Superior temporal gyrus (tissue), 1 donor: Measurements from ENCODE around the gene CCN5.
A peak's percentile ranks its signal among the peaks of the same experiment; 100 is the strongest.
"Not testable (repeated sequence)": the region's sequence is repeated elsewhere in the genome, so short reads cannot be mapped to it uniquely, and the experiment has no call there.

Source experiments
- DNase-seq: peaks from one replicate; pipeline ENCODE4 v3.0.0-alpha.2; 2016; ENCODE audit errors: extremely low spot score

CCN5 gene

DNA sequence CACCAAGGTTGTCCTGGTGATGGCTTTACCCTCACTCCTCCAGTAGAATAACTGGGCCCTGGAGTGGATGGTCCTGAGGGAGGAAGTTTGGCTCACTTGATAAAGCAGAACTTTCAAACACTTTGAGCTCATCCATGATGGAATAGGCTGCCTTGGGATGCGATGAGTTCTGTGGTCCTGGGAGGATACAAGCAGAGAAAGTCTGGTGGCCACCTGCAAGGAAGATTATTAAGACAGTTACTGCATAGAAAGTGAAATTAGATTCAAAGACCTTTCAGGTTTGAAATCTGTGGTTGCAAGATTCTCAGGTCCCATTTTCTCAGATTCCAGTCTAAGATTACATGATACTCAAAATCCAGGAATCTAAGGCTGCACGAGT lies 19.9 kb upstream of the CCN5 start:
- no peak for DNase-seq

DNA sequence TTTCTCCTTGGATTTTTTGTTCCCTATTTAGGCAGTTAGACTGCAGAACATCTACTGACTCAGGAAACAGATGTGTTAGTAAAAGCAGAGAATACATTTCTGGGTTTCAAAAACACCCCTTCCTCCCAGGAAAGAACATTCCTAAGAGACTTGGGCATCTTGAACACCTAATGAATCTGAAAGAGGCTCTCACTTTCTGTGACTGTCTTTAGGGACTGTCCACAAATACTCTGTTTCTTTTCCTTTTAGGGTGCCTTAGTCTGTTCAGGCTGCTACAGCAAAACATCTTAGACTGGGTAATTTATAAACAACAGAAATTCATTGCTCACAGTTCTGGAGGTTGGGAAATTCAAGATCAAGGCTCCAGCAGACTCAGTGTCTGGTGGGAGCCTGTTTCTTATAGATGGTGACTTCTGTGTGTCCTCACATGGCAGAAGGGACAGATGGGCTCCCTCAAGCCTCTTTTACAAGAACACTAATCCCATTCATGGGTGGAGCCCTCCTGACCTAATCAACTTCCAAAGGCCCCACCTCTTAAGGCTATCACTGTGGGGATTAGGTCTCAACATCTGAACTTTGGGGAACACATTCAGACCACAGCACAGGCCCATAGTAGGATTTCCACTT lies 19.4 kb upstream of the CCN5 start:
- DNase-seq, result peak; percentile 54

DNA sequence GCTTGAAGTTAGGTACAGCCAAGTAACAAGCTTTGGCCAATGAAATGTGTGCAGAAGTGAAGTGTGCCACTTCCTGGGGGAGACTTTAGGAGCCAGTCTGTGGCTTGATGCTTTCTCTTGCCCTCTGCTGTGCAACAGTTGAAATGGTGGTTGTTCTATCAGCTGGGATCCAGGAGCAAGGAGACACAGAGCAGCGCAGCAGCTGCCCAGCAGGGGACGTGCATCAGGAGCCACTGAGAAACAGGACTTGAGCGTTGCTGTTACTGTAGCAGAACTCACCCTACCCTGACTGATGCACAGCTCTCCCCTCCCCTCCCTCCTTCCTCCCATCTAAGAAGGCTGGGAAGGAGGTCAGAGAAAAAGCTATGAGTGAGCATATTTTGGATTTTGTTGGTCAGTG lies 18.9 kb upstream of the CCN5 start:
- DNase-seq, result no peak

DNA sequence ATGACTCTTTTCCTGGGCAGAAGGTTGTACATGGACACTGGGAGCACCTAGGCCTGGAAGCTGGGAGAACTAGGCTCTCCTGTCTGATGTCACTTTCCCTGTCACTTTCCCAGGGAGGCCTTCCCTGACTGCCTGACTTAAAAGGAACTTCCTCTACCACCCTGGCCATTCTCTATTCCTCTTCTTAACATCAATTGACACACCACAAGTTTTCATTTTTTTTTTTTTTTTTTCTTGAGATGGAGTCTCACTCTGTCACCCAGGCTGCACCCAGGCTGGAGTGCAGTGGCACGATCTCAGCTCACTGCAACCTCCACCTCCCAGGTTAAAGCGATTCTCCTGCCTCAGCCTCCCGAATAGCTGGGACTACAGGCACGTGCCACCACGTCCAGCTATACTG lies 18.1 kb upstream of the CCN5 start:
- not testable (repeated sequence) for DNase-seq

DNA sequence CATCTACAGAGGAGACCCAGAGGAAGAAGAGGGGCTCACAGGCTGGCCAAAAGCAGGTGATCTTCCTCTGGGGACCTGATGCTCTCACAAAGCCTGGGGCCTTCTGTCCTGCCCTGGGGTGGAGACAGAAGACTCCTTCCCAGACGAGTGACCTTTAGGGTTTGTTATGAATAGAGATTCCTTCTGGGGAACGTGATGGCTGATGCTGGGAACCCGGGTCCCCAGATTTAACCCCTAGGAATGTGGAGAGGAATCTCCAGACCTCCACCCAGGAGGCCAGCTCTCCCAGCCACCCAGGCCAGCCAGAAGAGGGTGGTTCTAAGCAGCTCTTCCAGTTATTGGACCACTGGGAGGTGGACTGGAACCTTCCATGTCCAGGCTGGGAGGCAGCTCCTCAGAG lies 16.8 kb upstream of the CCN5 start:
- no peak for DNase-seq

DNA sequence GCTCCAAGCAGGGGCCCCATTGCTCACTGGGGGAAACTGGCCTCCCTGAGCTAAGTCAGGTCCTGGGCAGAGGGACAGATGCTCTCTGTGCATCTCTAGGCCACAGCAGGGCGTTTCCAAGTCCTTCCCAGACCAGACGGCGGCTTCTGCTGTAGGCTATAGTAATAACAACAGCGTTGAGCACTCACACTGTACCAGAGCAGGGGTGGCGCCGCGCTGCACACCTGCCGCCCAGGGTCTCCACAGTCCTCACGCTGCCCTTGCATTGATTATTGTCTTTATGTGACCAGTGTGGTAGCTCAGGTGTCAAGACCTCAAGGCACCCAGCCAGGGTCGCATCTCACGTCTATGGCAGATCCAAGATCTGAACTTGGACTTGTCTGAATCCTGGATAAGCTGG lies 14.9 kb upstream of the CCN5 start:
- no peak for DNase-seq

GRCh38 chr20:44701118-44701857 lies 13.9 kb upstream of the CCN5 start:
- DNase-seq, result no peak

DNA sequence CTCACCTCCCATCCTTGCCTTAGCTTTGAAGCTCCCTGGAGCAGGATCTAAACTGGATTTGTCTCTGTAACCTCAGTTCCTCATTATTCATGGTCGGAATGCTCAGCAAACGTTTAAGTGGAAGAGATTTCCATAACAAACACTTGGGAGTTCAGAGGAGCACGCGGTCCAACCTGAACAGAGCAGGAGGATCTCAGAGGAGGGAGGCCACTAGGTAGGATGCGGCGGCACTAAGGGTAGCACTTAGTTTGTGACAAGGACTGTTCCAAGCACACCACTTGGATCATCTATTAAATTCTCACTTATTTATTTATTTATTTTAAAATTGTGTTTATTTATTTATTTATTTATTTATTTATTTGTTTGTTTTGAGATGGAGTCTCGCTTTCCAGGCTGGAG lies 13.3 kb upstream of the CCN5 start:
- no peak for DNase-seq

DNA sequence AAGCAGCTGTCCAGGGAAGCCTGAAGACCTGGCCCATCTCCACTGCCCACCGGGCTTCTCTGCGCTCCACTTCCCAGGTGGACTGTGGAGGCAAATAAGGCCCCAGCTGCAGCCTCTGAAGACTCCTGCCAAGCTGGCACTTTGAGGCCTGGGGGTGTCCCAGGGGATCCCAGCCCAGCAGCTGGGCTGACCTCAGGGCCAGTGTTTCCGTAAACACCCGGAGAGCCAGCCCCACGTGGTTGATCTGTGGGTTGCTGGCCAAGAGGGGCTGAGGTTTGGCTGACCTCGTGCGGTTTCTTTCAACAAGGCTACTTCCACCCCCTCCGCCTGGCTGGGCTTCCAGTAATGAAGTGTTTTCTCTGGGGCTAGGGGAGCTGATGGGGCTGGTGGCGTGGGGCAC lies 12.4 kb upstream of the CCN5 start:
- DNase-seq, result peak; percentile 86

DNA sequence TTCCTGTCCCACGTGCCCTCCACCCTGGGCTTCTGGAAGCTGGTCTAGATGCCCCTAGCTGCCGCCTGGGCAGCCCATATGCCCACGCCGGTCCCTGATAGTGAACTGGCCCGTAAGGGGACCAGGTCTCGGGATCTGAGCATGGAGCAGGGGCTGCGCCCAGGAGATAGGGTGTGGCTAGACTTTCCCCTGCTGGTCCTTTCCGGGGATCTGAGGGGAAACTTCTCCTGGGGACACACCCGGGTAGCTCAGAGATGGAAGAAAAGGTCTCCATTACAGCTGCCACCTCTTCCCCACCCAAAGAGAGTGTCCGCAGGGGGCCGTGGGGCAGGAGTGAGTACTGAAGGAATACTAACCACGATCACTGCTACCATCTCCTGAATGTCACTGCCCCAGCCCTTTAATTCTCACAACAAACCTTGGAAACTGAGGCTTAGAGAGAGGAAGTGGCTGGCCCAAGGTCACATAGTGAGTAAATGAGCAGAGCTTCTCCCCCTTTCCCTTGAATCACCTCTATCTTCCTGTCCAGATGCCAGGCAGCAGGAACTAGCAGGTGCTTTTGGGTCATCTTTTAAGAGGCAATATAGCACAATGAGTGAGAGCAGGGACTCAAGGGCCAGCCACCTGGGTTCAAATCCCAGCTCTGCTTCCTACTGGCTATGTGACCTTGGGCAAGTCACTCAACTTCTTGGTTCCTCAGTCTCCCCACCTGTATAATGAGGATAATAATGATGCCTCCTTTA lies 11.8 kb upstream of the CCN5 start:
- no peak for DNase-seq

- no peak for DNase-seq
Measured at GRCh38 chr20:44703956-44704488, 11.1 kb upstream of the CCN5 start.

- no peak for DNase-seq
Measured at GRCh38 chr20:44704551-44704971, 10.6 kb upstream of the CCN5 start.

DNA sequence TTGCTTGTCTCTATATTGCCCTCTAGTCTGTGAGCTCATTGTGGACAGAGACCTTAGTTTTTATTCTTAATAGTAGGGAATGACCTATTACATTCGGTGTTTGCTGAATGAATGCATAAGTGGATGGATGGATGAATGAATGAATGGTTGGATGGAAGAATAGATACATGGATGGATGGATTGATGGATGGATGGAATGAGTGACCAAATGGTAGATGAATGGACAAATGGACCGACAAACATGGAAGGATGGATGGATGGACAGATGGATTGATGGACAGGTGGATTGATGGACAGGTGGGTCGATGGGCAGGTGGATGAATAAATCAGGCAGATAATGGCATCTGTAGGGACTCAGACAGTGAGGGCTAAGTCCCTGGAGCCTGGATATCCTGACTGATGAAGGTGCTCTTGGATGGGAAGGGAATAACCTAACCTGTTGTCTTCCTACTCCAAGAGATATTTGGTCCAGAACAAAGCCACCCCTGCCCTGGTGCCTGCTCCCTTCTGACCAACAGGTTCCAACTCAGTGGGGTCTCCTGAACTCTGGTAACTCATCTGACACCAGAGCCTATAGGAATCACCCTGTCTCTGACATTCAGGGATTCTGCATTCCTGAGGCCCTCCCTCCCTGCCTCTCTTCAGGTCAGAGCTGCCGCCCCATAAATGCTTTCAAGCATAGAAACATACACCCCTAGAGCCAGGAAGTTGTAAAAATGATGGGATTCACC lies 9.6 kb upstream of the CCN5 start:
- no peak for DNase-seq

GRCh38 chr20:44706301-44707017 lies 8.7 kb upstream of the CCN5 start:
- DNase-seq, result no peak

DNA sequence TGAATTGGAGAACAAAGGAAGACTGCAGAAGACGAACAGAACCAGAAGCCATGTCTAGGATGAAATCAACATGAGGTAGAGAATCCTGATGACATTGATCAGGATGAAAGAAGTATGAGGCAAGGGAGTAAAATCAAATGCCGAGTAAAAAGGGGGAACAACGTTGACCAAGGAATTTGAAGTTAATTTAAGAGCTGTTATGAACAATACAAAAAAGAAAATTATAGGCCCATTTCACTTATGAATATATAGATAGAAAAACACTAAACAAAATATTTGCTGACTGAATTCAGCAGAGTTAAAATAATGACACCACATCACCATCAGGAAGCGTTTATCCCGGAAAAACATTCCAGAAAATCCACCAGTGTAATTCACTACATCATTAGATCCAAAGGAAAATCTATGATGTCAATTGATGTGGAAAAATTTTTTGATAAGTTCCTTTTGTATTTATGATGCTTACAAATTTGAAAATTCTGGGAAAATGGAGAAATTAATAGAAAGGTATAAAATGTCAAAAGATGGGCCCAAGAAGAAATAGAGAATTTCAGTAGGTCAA lies 8.1 kb upstream of the CCN5 start:
- DNase-seq, result no peak

GRCh38 chr20:44709380-44709779 lies 5.8 kb upstream of the CCN5 start:
- DNase-seq, result no peak

DNA sequence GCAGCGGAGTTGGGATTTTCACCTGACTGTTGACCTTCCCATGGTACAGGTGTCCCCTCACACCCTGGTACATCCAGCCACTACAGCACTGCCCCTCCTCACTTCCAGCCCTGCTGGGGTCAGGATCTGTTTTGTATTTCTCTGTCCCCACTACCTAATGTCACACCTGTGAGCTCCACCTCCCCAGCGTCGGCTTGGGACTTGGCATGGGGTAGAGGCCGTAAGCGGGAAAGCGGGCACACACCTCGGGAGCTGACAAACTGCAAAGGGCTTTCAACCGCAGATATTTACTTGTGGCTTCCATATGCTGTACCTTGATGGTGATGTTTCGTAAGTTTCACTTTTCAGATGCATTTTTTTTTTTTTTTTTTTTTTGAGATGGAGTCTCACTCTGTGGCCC lies 5.4 kb upstream of the CCN5 start:
- DNase-seq, result no peak

- DNase-seq, result no peak
Measured at GRCh38 chr20:44711237-44711636, 3.9 kb upstream of the CCN5 start.

DNA sequence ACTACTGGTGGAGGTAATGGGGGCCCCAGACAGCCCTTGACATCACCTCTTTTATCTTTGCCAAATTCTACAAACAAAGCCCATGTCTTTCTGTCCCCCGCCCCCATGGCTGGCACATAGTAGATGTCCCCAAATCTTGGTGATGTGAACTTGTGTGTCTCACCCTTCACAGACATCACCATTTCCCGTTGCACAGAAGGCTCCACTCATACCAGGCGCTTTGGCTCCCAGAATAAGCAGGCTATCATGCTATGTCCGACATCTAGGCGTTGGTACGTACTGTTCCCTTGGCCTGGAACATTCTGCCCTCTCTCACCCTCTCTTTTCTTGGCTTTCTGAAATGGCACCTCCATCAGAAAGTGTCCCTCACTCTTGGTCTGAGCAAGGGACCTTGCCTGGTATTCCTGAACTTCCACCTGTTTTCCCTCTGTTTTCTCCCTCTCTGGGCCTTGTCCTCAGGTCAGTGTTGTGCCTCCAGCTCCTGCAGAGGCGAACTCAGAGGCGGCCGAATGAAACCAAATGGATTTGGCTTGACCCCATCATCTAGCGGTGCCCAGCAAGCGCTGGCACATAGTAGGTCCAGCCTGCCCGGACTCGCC lies 968 bp upstream of the CCN5 start:
- no peak for DNase-seq

DNA sequence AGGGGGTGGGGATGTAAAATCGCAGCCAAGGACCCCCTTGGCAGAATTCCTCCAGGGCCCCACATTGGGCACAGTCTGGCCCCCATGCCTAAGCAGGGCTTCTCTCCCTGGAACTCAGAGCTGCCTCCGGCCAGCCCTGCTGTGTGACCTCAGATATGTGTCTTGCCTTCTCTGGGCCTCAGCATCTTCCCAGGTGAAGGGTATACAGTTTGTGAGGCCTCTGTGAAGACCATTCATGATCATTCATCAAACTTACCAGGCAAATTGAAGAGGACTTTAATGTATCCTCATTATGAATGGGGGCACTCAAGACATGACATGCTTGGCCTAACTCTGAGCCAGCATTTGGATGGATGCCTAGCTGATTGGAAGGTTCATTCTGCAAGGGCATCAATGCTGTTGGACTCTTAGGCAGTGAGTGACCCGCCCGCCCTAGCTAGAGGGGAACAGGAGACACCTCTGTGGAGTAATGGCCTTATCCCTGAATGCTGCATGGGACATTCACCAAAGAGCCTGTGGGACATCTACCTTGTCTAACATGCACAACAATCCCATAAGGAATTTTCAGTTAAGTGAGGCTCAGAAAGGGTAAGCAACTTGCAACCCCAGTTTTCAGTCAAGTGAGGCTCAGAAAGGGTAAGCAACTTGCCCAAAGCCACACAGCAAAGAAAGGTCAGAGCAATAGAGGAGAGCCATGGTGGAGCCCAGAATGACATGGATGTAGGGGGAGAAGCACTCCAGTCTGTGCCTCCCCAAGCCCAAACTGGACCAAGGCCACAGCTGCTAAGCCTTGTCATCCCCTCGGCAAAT lies 535 bp downstream of the CCN5 start:
- DNase-seq, result no peak
